Smooth muscle cell (in vitro differentiated cells): ENCODE results near the gene DDX55. TPM values are rescaled to one million over a fixed set of nuclear protein-coding genes. Genes with fewer than 3 reads are reported as not detected.
"Not testable (repeated sequence)": the region's sequence is repeated elsewhere in the genome, so short reads cannot be mapped to it uniquely, and the experiment has no call there.

Experiments
- DNase-seq: peaks from one replicate; lab custom pipeline; 2025; ENCODE audit not compliant: unreplicated experiment; lab: John Stamatoyannopoulos, UW
- H2AFZ ChIP-seq: fragments of 200-600 bp; sonication (generic); 2 replicates; pipeline ENCODE4 v1.6.0; 2016; ENCODE audit warnings: antibody characterized with exemption, low read depth, mild to moderate bottlenecking
- H3F3A ChIP-seq: fragments of 200-600 bp; sonication (generic); 2 replicates; pipeline ENCODE4 v1.6.0; 2017; ENCODE audit warnings: antibody characterized with exemption, low read depth
- H3K27ac ChIP-seq: fragments of 200-600 bp; sonication (generic); 2 replicates; pipeline ENCODE4 v1.5.1; 2016; ENCODE audit warnings: low read depth, mild to moderate bottlenecking
- H3K27me3 ChIP-seq: fragments of 200-600 bp; sonication (generic); 2 replicates; pipeline ENCODE4 v1.6.1; 2016; ENCODE audit warnings: low read depth, mild to moderate bottlenecking
- H3K36me3 ChIP-seq: fragments of 200-600 bp; sonication (generic); 2 replicates; pipeline ENCODE4 v1.5.1; 2016; ENCODE audit warnings: low read depth
- H3K4me1 ChIP-seq: fragments of 200-600 bp; sonication (generic); 2 replicates; pipeline ENCODE4 v1.5.1; 2016; ENCODE audit warnings: low read depth
- H3K4me2 ChIP-seq: fragments of 200-600 bp; sonication (generic); 2 replicates; pipeline ENCODE4 v1.6.0; 2016; ENCODE audit warnings: mild to moderate bottlenecking
- H3K4me3 ChIP-seq: fragments of 200-600 bp; sonication (generic); 2 replicates; pipeline ENCODE4 v1.5.1; 2016; ENCODE audit warnings: mild to moderate bottlenecking
- H3K79me2 ChIP-seq: fragments of 200-600 bp; sonication (generic); 2 replicates; pipeline ENCODE4 v1.6.0; 2016; ENCODE audit warnings: low read depth, mild to moderate bottlenecking
- H3K9ac ChIP-seq: fragments of 200-600 bp; sonication (generic); 2 replicates; pipeline ENCODE4 v1.6.0; 2016; ENCODE audit warnings: low read depth
- H3K9me3 ChIP-seq: fragments of 200-600 bp; sonication (generic); replicated peaks from 2 replicates; pipeline ENCODE4 v1.5.1; 2016; ENCODE audit warnings: low read depth
- H4K20me1 ChIP-seq: fragments of 200-600 bp; sonication (generic); 2 replicates; pipeline ENCODE4 v1.6.0; 2016; ENCODE audit warnings: low read depth
- WGBS: methylation state at CpG from one replicate; pipeline ENCODE4 v1.1.7; 2016; ENCODE audit warnings: low lambda C conversion rate; 5-methylcytosine and 5-hydroxymethylcytosine counted together
- polyA plus RNA-seq: library from polyadenylated mRNA; unstranded; fragments of >200 nt; fragmentation: Nextera tagmentation; extraction: Ambion mirVana; gene quantifications from 2 replicates; pipeline ENCODE4 v1.2.1, GENCODE V29; 2016
- total RNA-seq: library from RNA; depleted of rRNA; stranded (reverse); fragments of >200 nt; gene quantifications from 2 replicates; pipeline ENCODE4 v1.2.3, GENCODE V29; 2014
- TF ChIP-seq, protein P1 (sequence below): fragments of 200-600 bp; sonication (generic); IDR thresholded peaks from 2 replicates; pipeline ENCODE4 v1.5.1; 2017; ENCODE audit warnings: borderline replicate concordance, mild to moderate bottlenecking, antibody characterized with exemption; ENCODE audit not compliant: insufficient read depth, poor library complexity, severe bottlenecking

The DDX55 gene
- total and polyA plus RNA-seq, 2 experiments from 2014 or later = 14.5 to 14.7 TPM

DNA sequence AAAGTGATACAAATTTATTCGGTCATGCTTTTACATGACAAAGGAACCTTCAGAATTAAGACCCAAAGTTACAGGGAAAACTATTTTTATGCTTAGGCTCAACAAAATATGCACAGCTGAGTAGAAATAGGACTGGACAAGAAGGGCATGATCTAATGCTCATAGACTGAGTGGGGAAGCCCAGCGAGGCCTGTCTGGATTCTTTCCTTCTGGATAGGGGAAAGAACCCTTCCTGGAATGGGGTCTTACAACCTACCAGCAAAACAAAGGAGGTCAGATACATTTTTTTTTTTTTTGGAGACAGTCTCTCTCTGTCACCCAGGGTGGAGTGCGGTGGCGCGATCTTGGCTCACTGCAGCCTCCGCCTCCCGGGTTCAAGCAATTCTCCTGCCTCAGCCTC lies 2.2 kb upstream of the DDX55 start:
- Histone ChIP-seq H3K4me2 (no peak overlapping the region), H3K9ac (no peak overlapping the region), H3K36me3 (peaks cover 23% of the 10 kb centered on the region), H3K79me2 (peaks cover 57% of the 10 kb centered on the region), H3K9me3 (no peaks in the 10 kb centered on the region), H3K27me3 (no peaks in the 10 kb centered on the region), H3K4me1 (peaks cover 8% of the 10 kb centered on the region), H3F3A (peaks cover 37% of the 10 kb centered on the region), H3K27ac (no peak overlapping the region), H3K4me3 (no peak overlapping the region), H4K20me1 (peaks cover 33% of the 10 kb centered on the region), H2AFZ (no peak overlapping the region)
- no peak for DNase-seq
- WGBS = over 99% methylated on average over 7 of the region's 7 CpGs
- TF ChIP-seq, protein P1, sequence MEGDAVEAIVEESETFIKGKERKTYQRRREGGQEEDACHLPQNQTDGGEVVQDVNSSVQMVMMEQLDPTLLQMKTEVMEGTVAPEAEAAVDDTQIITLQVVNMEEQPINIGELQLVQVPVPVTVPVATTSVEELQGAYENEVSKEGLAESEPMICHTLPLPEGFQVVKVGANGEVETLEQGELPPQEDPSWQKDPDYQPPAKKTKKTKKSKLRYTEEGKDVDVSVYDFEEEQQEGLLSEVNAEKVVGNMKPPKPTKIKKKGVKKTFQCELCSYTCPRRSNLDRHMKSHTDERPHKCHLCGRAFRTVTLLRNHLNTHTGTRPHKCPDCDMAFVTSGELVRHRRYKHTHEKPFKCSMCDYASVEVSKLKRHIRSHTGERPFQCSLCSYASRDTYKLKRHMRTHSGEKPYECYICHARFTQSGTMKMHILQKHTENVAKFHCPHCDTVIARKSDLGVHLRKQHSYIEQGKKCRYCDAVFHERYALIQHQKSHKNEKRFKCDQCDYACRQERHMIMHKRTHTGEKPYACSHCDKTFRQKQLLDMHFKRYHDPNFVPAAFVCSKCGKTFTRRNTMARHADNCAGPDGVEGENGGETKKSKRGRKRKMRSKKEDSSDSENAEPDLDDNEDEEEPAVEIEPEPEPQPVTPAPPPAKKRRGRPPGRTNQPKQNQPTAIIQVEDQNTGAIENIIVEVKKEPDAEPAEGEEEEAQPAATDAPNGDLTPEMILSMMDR = no peak

DNA sequence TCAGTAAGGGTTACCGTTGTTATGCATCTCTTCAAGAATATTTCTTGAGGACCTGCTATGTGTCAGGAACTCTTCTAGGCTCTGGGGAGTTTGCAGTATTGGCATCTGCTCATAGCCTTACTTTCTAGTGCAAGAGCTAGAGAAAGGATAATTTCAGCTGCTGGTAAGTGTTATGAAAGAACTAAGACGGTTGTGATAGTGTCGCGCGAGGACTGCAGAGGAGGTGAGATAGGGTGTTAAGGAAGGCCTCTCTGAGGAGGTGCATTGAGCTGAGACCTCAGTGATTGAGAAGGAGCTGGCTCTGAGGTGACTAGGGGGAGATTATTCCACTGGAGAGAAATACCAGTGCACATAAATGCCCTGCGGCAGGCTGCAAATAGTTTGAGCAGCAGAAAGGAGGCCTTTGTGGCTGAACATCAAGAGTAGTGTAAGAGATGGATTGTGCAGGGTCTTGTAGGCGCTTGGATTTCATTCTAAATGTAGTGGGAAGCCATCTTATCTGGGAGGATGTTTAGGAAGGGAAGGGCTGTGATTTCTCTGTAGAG lies 824 bp downstream of the DDX55 start:
- WGBS = 21% methylated on average over 7 of the region's 7 CpGs
- H3K4me2 ChIP-seq = peak overlapping the region; percentile 99
- H3K9me3 ChIP-seq = no peaks in the 10 kb centered on the region
- H3F3A ChIP-seq = peaks cover 17% of the 10 kb centered on the region
- peak overlapping the region; percentile 91 for H2AFZ ChIP-seq
- no peaks in the 10 kb centered on the region for H3K27me3 ChIP-seq
- H3K4me3 ChIP-seq = peak overlapping the region; percentile 87
- H3K4me1 ChIP-seq = peaks cover 8% of the 10 kb centered on the region
- H3K79me2 ChIP-seq = peaks cover 51% of the 10 kb centered on the region
- TF ChIP-seq, protein P1 = no peak
- peaks cover 7% of the 10 kb centered on the region for H3K36me3 ChIP-seq
- peak overlapping the region; percentile 78 for H3K9ac ChIP-seq
- peak overlapping the region; percentile 20 for H3K27ac ChIP-seq
- H4K20me1 ChIP-seq = peaks cover 5% of the 10 kb centered on the region
- no peak for DNase-seq

DNA sequence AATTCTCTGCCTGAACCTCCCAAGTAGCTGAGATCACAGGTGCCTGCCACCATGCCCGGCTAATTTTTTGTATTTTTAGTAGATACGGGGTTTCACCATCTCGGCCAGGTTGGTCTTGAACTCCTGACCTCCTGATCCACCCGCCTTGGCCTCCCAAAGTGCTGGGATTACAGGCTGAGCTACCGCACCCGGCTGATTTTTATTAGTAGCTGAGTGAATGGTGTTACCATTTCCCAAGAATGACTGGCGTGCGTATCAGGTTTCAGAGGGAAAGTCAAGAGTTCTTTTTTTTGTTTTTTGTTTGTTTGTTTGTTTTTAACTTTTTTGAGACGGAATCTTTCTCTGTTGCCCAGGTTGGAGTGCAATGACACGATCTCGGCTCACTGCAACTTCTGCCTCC lies 1.6 kb downstream of the DDX55 start:
- H3K27me3 ChIP-seq = not testable (repeated sequence)

DNA sequence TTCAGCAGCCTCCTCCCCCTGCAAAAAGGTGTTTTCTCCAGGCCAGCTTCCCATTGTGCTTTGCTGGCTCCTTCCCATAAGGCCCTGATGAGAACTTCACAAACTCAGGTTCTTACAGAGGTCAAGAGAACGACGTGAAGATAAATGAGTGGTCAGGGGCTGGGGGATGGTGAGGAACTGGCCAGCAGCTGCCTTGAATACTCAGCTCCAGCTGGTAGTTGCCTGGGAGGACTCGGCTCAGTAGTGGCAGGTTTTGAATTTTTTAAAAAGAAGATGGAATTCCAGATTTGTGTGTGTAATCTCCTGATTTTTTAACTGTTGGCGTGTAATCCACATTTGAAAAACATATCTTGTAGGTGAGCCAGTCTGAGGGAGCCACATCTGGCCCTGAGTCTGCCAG lies 5.9 kb downstream of the DDX55 start:
- Histone ChIP-seq H3K27ac (no peak overlapping the region), H3K36me3 (peaks cover 21% of the 10 kb centered on the region), H3F3A (no peaks in the 10 kb centered on the region), H3K79me2 (peaks cover 46% of the 10 kb centered on the region), H4K20me1 (no peaks in the 10 kb centered on the region), H3K27me3 (no peaks in the 10 kb centered on the region), H3K4me2 (no peak overlapping the region), H3K9me3 (no peaks in the 10 kb centered on the region), H3K9ac (no peak overlapping the region), H3K4me3 (no peak overlapping the region), H2AFZ (no peak overlapping the region), H3K4me1 (peaks cover 4% of the 10 kb centered on the region)
- 95% methylated on average over 4 of the region's 4 CpGs for WGBS
- no peak for DNase-seq
- TF ChIP-seq, protein P1 = no peak

More for the DNA sequence above, 1.6 kb downstream of the DDX55 start:
- not testable (repeated sequence) for H4K20me1 ChIP-seq, H3K9me3 ChIP-seq, H3K36me3 ChIP-seq, H3K9ac ChIP-seq, H2AFZ ChIP-seq, H3K4me2 ChIP-seq, H3F3A ChIP-seq, H3K4me1 ChIP-seq, DNase-seq, H3K4me3 ChIP-seq, H3K27ac ChIP-seq
- peaks cover 49% of the 10 kb centered on the region for H3K79me2 ChIP-seq
- 94% methylated on average over 11 of the region's 11 CpGs for WGBS
